NCI-H146 treated with DMSO at 0.1 percent for 48 hours (cell line): ENCODE measurements around the gene NPEPL1.
"Not testable (repeated sequence)": the region's sequence is repeated elsewhere in the genome, so short reads cannot be mapped to it uniquely, and the experiment has no call there.

ENCODE experiments used
- DNase-seq: peaks from one replicate; lab custom pipeline; 2025; ENCODE audit not compliant: unreplicated experiment; lab: John Stamatoyannopoulos, UW

The NPEPL1 gene

GRCh38 chr20:58712806-58713731, 20.5 kb downstream of the NPEPL1 start:
- DNase-seq: no peak

GRCh38 chr20:58713801-58714339, 21.3 kb downstream of the NPEPL1 start:
- DNase-seq: no peak

DNA sequence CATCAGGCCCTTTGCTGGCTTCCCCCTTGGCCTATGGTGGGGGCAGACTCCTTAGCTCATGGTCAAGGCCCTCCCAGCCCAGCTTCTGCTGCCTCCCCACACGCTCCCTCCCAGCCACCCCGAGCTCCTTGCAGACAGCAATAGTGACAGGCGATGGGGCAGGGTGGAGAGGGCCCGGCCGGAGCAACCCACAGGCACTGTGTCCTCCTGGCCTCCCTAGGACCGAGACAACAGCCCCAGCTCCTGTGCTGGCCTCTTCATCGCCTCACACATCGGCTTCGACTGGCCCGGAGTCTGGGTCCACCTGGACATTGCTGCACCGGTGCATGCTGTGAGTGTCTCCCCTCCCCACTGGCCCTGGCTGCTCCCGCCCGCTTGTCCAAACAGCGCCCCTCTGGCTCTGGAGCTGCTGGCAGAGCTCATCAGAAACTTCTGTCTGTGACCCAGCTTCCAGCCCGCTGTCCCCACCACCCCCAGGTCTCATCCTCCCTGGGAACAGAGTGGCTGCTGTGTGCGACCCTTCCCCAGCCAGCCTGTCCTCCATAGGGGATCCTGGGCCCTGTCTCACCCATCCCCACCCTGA, 21.8 kb downstream of the NPEPL1 start:
- DNase-seq: no peak

DNA sequence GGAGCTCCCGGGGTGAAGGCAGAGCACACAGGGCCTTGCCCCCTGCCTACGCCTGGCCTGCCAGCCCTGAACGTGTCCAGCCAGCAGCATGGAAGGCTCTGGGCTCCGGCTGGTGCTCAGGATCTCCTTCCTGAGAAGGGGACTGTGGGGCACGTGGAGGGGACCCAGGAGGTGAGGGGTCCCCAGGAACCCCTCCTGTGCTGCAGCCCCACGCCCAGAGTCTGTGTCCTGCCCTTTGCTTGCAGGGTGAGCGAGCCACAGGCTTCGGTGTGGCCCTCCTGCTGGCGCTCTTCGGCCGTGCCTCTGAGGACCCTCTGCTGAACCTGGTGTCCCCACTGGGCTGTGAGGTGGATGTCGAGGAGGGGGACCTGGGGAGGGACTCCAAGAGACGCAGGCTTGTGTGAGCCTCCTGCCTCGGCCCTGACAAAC, 22.3 kb downstream of the NPEPL1 start:
- no peak for DNase-seq

DNA sequence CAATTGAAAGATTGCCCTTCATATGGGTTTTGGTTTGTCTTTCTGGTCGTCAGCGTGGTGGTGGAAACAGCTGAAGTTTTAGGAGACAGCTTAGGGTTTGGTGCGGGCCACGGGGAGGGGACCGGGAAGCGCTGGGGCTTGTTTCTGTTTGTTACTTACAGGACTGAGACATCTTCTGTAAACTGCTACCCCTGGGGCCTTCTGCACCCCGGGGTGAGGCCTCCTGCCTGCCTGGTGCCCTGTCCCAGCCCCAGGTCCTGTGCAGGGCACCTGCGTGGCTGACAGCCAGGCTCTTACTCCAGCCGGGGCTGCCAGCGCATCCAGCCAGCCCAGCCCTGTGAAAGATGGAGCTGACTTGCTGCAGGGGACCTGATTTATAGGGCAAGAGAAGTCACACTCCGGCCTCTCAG, 22.8 kb downstream of the NPEPL1 start:
- no peak for DNase-seq

GRCh38 chr20:58715801-58716475, 23.3 kb downstream of the NPEPL1 start:
- DNase-seq: no peak

DNA sequence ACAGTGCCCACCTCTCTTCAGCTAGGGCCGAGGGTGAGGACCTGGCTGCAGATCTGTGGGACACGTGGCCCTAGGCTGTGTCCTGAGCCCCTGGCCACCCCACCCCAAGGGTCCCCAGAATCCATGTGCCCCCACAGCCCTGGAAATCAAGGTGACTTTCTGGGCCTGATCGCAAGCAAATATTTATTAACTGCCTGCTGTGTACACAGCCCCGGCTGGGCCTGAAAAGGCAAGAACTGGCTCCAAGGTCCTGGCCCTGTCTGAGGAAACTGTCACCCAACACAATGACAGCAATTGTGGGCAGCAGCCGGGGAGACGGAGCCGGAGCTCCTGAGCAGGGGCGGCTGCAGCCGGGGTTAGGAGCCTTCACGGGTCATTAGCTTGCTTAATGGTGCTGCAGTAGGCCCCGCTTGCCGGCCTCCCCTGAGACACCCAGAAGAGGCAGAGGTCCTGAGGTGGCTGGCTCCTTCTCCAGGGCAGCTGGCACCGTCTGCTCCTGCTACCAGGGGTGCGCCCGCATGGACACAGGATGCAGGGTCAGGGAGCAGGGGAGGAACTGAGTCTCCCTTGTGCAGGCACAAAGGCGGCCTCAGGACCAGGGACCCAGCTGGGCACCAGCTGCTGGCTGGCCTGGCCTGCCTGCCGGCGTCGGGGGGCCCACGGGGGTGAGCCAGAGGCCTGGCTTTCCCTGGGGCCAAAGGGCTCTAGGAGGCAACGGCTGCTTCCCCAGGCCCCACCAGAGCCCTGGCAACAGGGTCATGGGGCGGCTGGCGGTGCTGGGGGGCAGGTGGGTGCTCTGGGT, 24.1 kb downstream of the NPEPL1 start:
- peak; percentile 26 for DNase-seq

DNA sequence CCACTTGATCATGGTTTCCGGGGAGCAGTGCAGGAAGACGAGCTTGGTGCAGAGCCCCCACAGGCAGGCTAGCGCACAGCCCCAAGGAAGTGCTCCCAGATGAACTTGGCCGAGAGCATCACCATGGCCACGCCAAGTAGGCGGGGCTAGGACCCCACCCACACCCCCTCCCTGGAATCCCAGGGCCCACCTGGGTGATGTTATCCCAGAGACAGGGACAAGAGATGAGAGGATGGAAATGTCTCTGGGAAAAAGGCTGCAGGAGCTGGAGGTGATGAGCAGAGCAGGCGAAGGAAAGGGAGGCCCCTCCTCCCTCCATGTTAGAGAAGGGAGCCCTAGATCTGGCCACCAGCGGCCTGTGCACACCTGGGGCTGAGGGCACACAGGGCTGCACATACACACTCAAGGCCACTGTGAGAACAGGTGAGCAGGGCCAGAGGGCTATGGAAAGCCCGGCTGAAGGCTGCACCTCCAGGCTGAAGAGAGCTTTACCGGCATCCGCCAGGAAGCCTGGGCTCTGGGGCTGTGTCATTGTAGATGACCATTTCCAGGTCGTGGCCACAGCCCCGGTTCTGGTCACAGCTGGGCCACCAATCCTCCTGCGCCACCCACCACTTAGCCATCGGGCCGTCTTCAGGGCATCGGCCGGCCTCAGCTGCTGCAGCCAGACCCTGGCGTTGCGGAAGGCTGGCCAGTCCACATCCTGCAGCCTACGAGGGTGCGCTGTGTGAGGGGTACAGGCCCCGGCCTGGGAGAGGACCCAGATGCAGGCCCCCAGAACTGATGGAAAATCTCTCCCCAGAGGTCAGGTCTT, 24.9 kb downstream of the NPEPL1 start:
- no peak for DNase-seq

DNA sequence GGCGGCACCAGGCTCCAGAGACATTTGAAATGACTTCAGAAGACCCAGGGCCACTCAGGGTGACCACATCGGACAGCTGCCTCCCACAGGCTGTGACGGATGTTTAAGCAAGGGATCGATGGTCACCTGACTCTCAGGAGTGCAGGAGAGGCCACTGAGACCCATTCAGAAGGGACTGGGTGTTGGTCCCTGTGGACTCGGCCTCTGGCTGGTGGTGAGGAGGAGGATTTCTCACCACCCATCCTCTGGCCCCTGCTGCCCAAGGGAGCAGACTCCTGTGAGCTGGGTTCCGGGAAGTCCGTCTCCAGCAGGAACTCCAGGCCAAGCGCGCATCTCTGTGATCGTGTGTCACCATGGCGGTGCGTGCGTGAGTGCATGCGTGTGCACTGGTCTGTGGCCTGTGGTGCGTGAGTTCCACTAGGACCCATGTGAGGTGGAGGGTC, 25.5 kb downstream of the NPEPL1 start:
- no peak for DNase-seq

DNA sequence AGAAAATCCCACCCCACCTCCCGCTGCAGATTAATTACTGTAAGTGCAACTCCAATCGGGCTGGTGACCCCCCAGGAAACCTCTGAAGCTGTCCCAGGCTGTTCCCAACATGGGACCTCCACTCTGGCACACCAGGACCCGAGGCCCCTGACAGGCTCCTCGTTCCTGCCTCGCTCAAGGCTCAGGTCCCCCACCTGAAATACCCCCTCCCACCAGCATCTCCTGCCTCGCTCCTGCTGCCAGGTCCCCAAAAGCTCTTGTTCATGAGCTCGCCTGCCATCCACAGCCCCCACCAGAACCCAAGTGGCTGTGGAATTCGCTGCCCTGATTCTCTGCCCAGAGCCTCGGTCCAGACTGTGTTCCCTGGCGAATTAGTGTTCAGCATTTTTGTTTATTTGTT, 26.1 kb downstream of the NPEPL1 start:
- no peak for DNase-seq

DNA sequence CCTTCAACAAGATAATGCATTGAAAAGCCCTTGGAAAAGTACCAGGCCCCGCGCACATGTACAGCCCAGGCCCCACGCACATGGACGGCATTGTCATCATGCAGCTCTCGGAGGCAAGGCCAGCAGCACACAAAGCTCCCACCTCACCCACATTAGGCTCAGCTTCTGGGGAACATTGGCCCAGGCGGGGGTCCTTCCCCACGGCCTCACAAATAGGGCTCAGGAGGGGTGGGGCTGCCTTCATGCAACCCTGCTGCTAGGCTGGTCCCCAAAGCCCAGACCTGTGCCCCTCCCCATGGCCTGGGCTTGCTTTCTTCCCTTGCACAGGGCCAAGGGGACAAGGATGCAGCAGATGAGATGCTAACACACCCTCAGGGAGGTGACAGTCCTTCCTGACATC, 26.7 kb downstream of the NPEPL1 start:
- DNase-seq: no peak

- DNase-seq: no peak
Observed at GRCh38 chr20:58719971-58720371, 27.4 kb downstream of the NPEPL1 start.

- no peak for DNase-seq
Observed at GRCh38 chr20:58720890-58721289, 28.3 kb downstream of the NPEPL1 start.

DNA sequence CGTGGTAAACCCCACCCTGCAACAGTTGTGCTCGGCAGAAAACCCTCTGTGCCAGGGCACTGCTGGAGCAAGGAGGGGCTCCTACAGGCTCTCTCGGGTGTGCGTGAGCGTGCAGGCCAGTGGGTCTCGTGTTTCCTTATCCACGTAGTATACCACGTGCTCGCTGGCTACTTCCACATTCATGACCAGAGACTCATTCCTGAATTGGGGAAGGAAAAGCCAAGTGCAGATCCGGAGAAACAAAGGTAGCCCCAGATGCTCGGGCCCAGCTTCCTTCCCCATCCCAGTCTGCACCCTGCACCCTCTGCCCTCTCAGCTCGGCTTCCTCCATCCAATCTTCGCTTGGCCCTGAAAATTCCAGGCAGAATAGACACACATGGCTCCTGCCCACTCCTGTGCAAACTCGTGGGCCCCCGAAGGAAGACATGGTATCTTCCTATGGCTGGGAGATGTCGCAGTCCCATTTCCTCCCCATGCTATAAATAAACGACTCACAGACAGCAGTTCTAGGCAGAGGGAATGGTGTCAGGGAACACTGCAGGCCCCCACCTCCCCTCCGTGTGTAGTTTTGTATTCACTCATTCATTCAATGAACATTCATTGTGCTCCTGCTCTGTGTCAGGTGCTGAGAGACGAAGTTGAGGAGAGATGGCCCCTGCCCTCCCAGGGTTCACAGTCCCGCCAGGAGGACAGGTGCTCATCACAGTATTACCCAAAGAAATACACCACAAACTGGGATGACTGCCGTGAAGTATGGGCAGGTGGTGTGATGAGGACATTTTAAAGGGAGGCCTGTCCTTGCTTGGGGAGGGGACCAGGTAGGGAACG, 29.6 kb downstream of the NPEPL1 start:
- no peak for DNase-seq

GRCh38 chr20:58722877-58723627, 30.5 kb downstream of the NPEPL1 start:
- no peak for DNase-seq

- DNase-seq: no peak
Observed at GRCh38 chr20:58723628-58723984, 31.0 kb downstream of the NPEPL1 start.

DNA sequence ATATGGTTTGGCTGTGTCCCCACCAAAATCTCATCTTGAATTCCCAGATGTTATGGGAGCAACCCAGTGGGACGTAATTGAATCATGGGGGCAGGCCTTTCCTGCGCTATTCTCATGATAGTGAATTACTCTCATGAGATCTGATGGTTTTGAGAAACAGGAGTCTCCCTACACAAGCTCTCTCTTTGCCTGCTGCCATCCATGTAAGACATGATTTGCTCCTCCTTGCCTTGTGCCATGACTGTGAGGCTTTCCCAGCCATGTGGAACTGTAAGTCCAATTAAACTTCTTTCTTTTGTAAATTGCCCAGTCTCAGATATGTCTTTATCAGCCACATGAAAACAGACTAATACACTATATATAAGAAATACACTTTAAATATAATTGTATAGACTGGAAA, 33.6 kb downstream of the NPEPL1 start:
- DNase-seq: not testable (repeated sequence)

DNA sequence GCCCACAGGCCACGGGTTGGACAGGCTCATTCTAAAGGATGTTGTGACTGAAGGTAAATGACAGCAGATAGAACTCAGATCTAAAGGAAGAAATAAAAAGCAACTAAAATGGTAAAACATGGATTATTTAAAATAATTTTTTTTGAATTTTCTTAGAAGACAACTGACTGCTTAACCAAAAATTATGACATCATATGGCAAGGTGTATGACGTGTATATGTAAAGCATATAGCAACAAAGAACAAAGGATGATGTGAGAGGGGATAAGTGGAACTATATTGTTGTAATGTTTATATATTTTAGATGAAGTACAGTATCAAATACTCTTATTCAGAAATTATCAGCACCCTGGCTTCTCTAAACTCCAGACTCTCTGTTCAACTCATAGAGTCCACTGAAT, 38.6 kb downstream of the NPEPL1 start:
- DNase-seq: no peak
